ENCODE measurements around the gene SBNO2.

SBNO2 gene

GRCh38 chr19:1085053-1085658 is 88.9 kb downstream of the SBNO2 start:
- no peak for DNase-seq

GRCh38 chr19:1084024-1084868 is 89.8 kb downstream of the SBNO2 start:
- DNase-seq, result no peak

- DNase-seq, result no peak
Observed at GRCh38 chr19:1082928-1083816, 90.9 kb downstream of the SBNO2 start.

GRCh38 chr19:1082165-1082927 is 91.7 kb downstream of the SBNO2 start:
- peak; percentile 75 for DNase-seq

- DNase-seq, result no peak
Observed at GRCh38 chr19:1081301-1082164, 92.5 kb downstream of the SBNO2 start.

- DNase-seq, result peak; percentile 32
Observed at GRCh38 chr19:1080360-1081161, 93.5 kb downstream of the SBNO2 start.

GRCh38 chr19:1079566-1080111 is 94.4 kb downstream of the SBNO2 start:
- DNase-seq, result peak; percentile 31

- DNase-seq, result peak; percentile 82
Observed at GRCh38 chr19:1076951-1077350, 97.1 kb downstream of the SBNO2 start.

GRCh38 chr19:1076046-1076386 is 98.1 kb downstream of the SBNO2 start:
- no peak for DNase-seq

- DNase-seq, result peak; percentile 83
Observed at GRCh38 chr19:1074544-1075283, 99.4 kb downstream of the SBNO2 start.

- DNase-seq, result no peak
Observed at GRCh38 chr19:1073956-1074517, 100.0 kb downstream of the SBNO2 start.

- no peak for DNase-seq
Observed at GRCh38 chr19:1073063-1073955, 100.8 kb downstream of the SBNO2 start.

GRCh38 chr19:1072371-1073015 is 101.6 kb downstream of the SBNO2 start:
- DNase-seq, result no peak

GRCh38 chr19:1070931-1071791 is 102.9 kb downstream of the SBNO2 start:
- no peak for DNase-seq

GRCh38 chr19:1070576-1070930 is 103.5 kb downstream of the SBNO2 start:
- no peak for DNase-seq

GRCh38 chr19:1069009-1069779 is 104.9 kb downstream of the SBNO2 start:
- DNase-seq, result peak; percentile 66

Data from activated CD4-positive, CD25-positive, alpha-beta regulatory T cell treated with anti-CD3 and anti-CD28 coated beads, Interleukin-2, amount 50 U/mL, for 72 hours (primary cell).